Activated CD4-positive, alpha-beta T cell treated with anti-CD3 and anti-CD28 coated beads, Interleukin-2, amount 50 U/mL, for 48 hours (primary cell): ENCODE results near the gene HECW1.

Source experiments
- DNase-seq, 2 experiments: peaks; one replicate each; pipeline ENCODE4 v3.0.0-alpha.2; 2020

The HECW1 gene

GRCh38 chr7:43379210-43379609 lies 266.8 kb downstream of the HECW1 start:
- DNase-seq = no peak

- DNase-seq = no peak
Observed at GRCh38 chr7:43384616-43385308, 272.3 kb downstream of the HECW1 start.

- DNase-seq = no peak
Observed at GRCh38 chr7:43385309-43385680, 272.8 kb downstream of the HECW1 start.

GRCh38 chr7:43385856-43386255 lies 273.4 kb downstream of the HECW1 start:
- peak; percentile 18 to 35 for DNase-seq

- DNase-seq = no peak
Observed at GRCh38 chr7:43387932-43388331, 275.5 kb downstream of the HECW1 start.

- DNase-seq = no peak
Observed at GRCh38 chr7:43390576-43390975, 278.1 kb downstream of the HECW1 start.

- no peak for DNase-seq
Observed at GRCh38 chr7:43391518-43391917, 279.1 kb downstream of the HECW1 start.

- DNase-seq = no peak
Observed at GRCh38 chr7:43392638-43393330, 280.3 kb downstream of the HECW1 start.

GRCh38 chr7:43394441-43395130 lies 282.1 kb downstream of the HECW1 start:
- no peak for DNase-seq

- DNase-seq = no peak
Observed at GRCh38 chr7:43395351-43395750, 282.9 kb downstream of the HECW1 start.

GRCh38 chr7:43396187-43396740 lies 283.8 kb downstream of the HECW1 start:
- DNase-seq = no peak

GRCh38 chr7:43398831-43399230 lies 286.4 kb downstream of the HECW1 start:
- no peak for DNase-seq

GRCh38 chr7:43405948-43406347 lies 293.5 kb downstream of the HECW1 start:
- no peak for DNase-seq

GRCh38 chr7:43406961-43407360 lies 294.5 kb downstream of the HECW1 start:
- DNase-seq = no peak

GRCh38 chr7:43408981-43409380 lies 296.5 kb downstream of the HECW1 start:
- no peak for DNase-seq

- no peak for DNase-seq
Observed at GRCh38 chr7:43417455-43417854, 305.0 kb downstream of the HECW1 start.

- DNase-seq = no peak
Observed at GRCh38 chr7:43430411-43430810, 318.0 kb downstream of the HECW1 start.

- no peak for DNase-seq
Observed at GRCh38 chr7:43431020-43431595, 318.7 kb downstream of the HECW1 start.

GRCh38 chr7:43433639-43434038 lies 321.2 kb downstream of the HECW1 start:
- DNase-seq = no peak

- DNase-seq = no peak
Observed at GRCh38 chr7:43437001-43437400, 324.6 kb downstream of the HECW1 start.

- no peak for DNase-seq
Observed at GRCh38 chr7:43438897-43439479, 326.5 kb downstream of the HECW1 start.

GRCh38 chr7:43439631-43440401 lies 327.4 kb downstream of the HECW1 start:
- peak; percentile 60 to 68 for DNase-seq
